Brain microvascular endothelial cell (primary cell): ENCODE measurements around the gene DNAH17.

Experiments used
- DNase-seq: peaks from one replicate; pipeline ENCODE4 v3.0.0-alpha.2; 2020
- H3K27ac ChIP-seq: fragments of 250-450 bp; sonication (Bioruptor Pico); 2 replicates; pipeline ENCODE4 v1.5.1; 2020; ENCODE audit warnings: mild to moderate bottlenecking, moderate library complexity
- H3K27me3 ChIP-seq: fragments of 250-450 bp; sonication (Bioruptor Pico); replicated peaks from 2 replicates; pipeline ENCODE4 v1.5.1; 2020; ENCODE audit warnings: mild to moderate bottlenecking
- H3K36me3 ChIP-seq: fragments of 250-450 bp; sonication (Bioruptor Pico); replicated peaks from 2 replicates; pipeline ENCODE4 v1.5.1; 2020; ENCODE audit warnings: mild to moderate bottlenecking
- H3K4me3 ChIP-seq: 2 replicates; pipeline ENCODE4 v1.5.1; 2011; ENCODE audit warnings: low read depth, mild to moderate bottlenecking, control low read depth, low read length, moderate library complexity
- in situ Hi-C: cut with HindIII; loops from 2 replicates; pipeline ENCODE4 v1.10.0; 2017; ENCODE audit warnings: low sequenced_read_pairs, low pct_ligation_motif_present
- TF ChIP-seq, protein P1 (sequence below): IDR thresholded peaks from 2 replicates; pipeline ENCODE4 v1.5.1; 2011; ENCODE audit warnings: low read depth, mild to moderate bottlenecking, moderate library complexity, low read length, control low read depth, inconsistent platforms; ENCODE audit errors: missing control alignments

DNAH17 gene

DNA sequence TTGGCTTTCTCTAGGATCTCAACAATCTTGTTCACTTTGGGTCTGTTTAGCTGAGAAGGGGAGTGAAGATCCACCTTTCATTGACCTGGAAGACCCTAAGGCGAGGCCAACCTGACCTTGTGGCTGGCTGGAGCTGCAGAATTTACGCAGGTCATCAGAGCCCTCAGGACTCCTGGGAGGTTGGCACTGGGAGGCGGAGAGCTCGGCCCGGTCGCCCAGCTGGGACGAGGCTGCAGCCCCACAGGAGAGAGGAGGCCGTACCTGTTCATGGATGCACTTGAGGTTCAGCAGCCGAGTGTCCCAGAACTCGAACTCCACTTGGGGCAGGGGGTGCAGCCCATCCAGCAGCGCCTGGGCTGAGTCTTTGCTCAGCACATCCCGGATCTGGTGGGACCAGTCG, 5.9 kb downstream of the DNAH17 start:
- H3K36me3 ChIP-seq: no peaks in the 10 kb centered on the region
- no peak overlapping the region for H3K27ac ChIP-seq
- no peaks in the 10 kb centered on the region for H3K27me3 ChIP-seq
- no peak for DNase-seq
- in situ Hi-C loops: no loop called here
- TF ChIP-seq, protein P1, sequence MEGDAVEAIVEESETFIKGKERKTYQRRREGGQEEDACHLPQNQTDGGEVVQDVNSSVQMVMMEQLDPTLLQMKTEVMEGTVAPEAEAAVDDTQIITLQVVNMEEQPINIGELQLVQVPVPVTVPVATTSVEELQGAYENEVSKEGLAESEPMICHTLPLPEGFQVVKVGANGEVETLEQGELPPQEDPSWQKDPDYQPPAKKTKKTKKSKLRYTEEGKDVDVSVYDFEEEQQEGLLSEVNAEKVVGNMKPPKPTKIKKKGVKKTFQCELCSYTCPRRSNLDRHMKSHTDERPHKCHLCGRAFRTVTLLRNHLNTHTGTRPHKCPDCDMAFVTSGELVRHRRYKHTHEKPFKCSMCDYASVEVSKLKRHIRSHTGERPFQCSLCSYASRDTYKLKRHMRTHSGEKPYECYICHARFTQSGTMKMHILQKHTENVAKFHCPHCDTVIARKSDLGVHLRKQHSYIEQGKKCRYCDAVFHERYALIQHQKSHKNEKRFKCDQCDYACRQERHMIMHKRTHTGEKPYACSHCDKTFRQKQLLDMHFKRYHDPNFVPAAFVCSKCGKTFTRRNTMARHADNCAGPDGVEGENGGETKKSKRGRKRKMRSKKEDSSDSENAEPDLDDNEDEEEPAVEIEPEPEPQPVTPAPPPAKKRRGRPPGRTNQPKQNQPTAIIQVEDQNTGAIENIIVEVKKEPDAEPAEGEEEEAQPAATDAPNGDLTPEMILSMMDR: no peak
- no peak overlapping the region for H3K4me3 ChIP-seq

DNA sequence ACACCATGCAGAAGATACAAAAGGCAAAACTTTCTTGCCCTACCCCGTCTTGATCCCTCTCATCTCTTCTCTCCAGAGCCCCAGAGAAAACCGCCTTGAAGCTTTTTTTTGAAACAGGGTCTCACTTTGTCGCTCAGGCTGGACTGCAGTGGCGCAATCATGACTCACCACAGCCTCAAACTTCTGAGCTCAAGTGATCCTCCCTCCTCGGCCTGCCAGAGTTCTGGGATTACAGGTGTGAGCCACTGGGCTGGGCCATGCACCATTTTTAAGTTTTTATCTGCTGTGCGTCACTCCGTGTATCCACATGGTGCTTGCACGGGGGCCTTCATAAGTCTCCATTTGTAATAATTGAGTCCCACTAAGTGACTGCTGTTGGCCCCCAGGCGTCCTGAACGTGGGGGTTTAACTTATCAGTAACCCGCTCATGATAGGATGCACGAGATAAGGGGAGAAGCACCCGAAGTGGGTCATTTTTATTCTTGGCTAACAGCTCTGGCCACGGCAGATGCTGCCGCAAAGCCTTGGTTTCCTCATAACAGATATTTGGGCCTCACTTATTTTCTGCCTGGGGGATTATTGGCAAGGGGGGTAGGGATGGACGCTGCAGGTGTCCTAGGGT, 8.6 kb downstream of the DNAH17 start:
- TF ChIP-seq, protein P1: no peak
- Histone ChIP-seq H3K4me3 (no peak overlapping the region), H3K27ac (no peak overlapping the region), H3K27me3 (peaks cover 4% of the 10 kb centered on the region), H3K36me3 (no peaks in the 10 kb centered on the region)
- in situ Hi-C loops: no loop called here
- no peak for DNase-seq

DNA sequence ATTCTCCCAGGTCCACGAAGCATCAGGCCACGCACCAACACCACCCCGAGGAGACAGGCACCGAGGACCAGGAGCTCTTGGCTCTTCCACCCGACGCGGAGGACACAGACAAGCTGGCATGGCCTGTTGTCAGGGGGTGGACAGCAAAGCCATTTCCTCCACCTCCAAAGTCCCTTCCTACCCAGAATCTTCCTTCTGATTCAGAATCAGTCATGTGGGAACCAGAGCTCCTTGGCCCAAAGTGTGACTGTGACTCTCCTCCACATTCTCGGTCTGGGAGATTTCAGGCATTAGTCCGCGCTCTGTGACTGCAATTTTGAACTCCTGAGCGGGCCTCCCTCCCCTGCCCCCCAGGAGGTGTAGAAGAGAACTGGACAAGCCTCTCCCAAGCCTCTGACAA, 9.2 kb downstream of the DNAH17 start:
- TF ChIP-seq, protein P1: no peak
- in situ Hi-C loops: no loop called here
- no peak overlapping the region for H3K4me3 ChIP-seq
- H3K27me3 ChIP-seq: peaks cover 4% of the 10 kb centered on the region
- no peak overlapping the region for H3K27ac ChIP-seq
- no peak for DNase-seq
- no peaks in the 10 kb centered on the region for H3K36me3 ChIP-seq

DNA sequence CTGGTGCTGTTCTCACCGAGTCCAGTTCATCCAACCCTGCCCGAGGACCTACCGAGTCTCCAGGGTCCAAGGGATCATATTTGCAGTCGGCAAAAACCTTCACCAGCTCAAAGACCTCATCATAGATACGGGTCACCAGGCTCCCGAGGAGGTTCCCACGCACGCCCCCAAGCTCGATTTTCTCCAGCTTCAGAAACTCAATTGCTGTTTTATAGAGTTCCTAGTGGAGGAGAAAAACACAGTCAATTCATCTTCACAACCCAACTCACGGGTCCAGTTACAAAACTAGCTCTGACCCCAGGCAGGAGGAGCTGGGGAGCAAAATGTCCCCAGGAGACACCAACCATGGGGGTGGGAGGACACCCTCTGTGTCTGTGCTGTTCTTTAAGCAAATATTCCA, 10.2 kb downstream of the DNAH17 start:
- H3K27ac ChIP-seq: no peak overlapping the region
- no peaks in the 10 kb centered on the region for H3K36me3 ChIP-seq
- H3K27me3 ChIP-seq: peaks cover 6% of the 10 kb centered on the region
- in situ Hi-C loops: no loop called here
- TF ChIP-seq, protein P1: no peak
- DNase-seq: no peak
- no peak overlapping the region for H3K4me3 ChIP-seq

DNA sequence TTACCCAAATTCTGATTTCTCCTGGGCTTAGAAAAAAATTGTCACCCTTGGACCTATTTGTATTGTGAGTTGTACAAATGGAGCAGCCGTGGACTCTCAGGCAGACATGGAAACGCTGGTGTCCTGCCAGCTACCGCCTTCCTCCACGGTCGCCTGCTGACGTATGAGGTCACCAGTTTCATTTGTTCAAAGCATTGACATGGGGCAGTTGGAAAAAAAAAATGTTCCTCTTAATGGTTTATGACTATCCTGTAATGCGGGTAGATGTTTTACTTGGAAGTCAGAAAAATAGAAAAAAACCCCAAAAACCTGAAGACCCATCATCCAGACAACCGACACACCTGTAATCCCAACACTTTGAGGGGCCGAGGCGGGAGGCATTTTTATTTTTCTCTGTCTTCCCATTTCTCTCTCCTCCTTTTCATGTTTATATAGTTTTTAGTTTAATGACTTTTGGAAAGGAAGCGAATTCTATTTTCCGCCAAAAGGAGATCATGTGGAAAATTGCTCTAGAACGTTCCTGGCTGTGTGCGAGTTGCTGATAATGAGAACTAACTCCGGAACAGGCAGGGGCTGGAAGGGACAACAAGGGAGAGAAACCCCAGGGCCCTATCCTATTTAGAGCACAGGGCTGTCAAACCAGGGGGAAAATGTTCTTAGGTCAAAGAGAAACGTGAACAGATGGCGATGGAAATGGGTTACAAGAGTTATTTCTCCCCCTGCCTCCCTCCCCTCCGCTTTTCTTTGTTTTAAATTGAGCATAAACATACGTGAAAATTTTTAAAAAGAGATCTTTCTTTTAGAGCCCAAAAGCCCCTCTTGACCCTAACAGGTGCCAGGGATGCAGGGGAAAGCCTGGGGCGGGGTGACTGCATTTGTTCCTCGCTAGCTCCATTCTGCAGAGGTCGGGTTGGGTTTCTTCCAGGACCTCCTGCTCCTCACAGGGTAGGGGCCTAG, 13.7 kb downstream of the DNAH17 start:
- TF ChIP-seq, protein P1: no peak
- H3K4me3 ChIP-seq: no peak overlapping the region
- no peak for DNase-seq
- peaks cover 6% of the 10 kb centered on the region for H3K27me3 ChIP-seq
- in situ Hi-C loops: no loop called here
- no peak overlapping the region for H3K27ac ChIP-seq
- H3K36me3 ChIP-seq: no peaks in the 10 kb centered on the region
